Measurements from ENCODE around the gene DMD.

Gene DMD

GRCh38 chrX:31099536-31100090, 2111.7 kb downstream of the DMD start:
- no peak for TF ChIP-seq CTCF (conservative IDR thresholded peaks at IDR 0.05)
- H3K27ac ChIP-seq, result no peak overlapping the region

GRCh38 chrX:31098079-31098478, 2113.3 kb downstream of the DMD start:
- TF ChIP-seq CTCF (conservative IDR thresholded peaks at IDR 0.05), result no peak
- no peak overlapping the region for H3K27ac ChIP-seq

- TF ChIP-seq CTCF (conservative IDR thresholded peaks at IDR 0.05), result no peak
- no peak overlapping the region for H3K27ac ChIP-seq
Measured at GRCh38 chrX:31093639-31093975, 2117.7 kb downstream of the DMD start.

- no peak overlapping the region for H3K27ac ChIP-seq
Measured at GRCh38 chrX:31092970-31093638, 2118.2 kb downstream of the DMD start.

GRCh38 chrX:31092476-31092875, 2118.9 kb downstream of the DMD start:
- no peak for TF ChIP-seq CTCF (conservative IDR thresholded peaks at IDR 0.05)

More at GRCh38 chrX:31092970-31093638, 2118.2 kb downstream of the DMD start:
- no peak for TF ChIP-seq CTCF (conservative IDR thresholded peaks at IDR 0.05)

GRCh38 chrX:31091819-31092218, 2119.5 kb downstream of the DMD start:
- no peak for TF ChIP-seq CTCF (conservative IDR thresholded peaks at IDR 0.05)
- no peak overlapping the region for H3K27ac ChIP-seq

More at GRCh38 chrX:31092476-31092875, 2118.9 kb downstream of the DMD start:
- H3K27ac ChIP-seq, result no peak overlapping the region

GRCh38 chrX:31074522-31074921, 2136.8 kb downstream of the DMD start:
- TF ChIP-seq CTCF (conservative IDR thresholded peaks at IDR 0.05), result no peak
- H3K27ac ChIP-seq, result no peak overlapping the region

Data from VCaP (cell line).